ENCODE measurements around the gene RINL.
"Not testable (repeated sequence)": the region's sequence is repeated elsewhere in the genome, so short reads cannot be mapped to it uniquely, and the experiment has no call there.

DNA sequence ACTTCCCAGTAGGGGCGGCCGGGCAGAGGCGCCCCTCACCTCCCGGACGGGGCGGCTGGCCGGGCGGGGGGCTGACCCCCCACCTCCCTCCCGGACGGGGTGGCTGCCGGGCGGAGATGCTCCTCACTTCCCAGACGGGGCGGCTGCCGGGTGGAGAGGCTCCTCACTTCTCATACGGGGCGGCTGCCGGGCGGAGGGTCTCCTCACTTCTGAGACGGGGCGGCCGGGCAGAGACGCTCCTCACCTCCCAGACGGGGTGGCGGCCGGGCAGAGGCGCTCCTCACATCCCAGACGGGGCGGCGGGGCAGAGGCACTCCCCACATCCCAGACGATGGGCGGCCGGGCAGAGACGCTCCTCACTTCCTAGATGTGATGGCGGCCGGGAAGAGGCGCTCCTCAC lies 22.3 kb downstream of the RINL start:
- TF ChIP-seq, protein P1, sequence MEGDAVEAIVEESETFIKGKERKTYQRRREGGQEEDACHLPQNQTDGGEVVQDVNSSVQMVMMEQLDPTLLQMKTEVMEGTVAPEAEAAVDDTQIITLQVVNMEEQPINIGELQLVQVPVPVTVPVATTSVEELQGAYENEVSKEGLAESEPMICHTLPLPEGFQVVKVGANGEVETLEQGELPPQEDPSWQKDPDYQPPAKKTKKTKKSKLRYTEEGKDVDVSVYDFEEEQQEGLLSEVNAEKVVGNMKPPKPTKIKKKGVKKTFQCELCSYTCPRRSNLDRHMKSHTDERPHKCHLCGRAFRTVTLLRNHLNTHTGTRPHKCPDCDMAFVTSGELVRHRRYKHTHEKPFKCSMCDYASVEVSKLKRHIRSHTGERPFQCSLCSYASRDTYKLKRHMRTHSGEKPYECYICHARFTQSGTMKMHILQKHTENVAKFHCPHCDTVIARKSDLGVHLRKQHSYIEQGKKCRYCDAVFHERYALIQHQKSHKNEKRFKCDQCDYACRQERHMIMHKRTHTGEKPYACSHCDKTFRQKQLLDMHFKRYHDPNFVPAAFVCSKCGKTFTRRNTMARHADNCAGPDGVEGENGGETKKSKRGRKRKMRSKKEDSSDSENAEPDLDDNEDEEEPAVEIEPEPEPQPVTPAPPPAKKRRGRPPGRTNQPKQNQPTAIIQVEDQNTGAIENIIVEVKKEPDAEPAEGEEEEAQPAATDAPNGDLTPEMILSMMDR (IDR thresholded peaks at IDR 0.05 in 4 of 5, conservative IDR thresholded peaks at IDR 0.05 in 1 of 5): not testable (repeated sequence)
- not testable (repeated sequence) for TF ChIP-seq POLR2A (IDR thresholded peaks at IDR 0.05)
